Karpas-422 (cell line): ENCODE data around the gene ZNF441. TPM values are rescaled to one million over a fixed set of nuclear protein-coding genes. Genes with fewer than 3 reads are reported as not detected.
A peak's percentile ranks its signal among the peaks of the same experiment; 100 is the strongest.

Experiments
- DNase-seq: peaks from one replicate; pipeline ENCODE4 v3.0.0-alpha.2; 2015
- H2AFZ ChIP-seq: fragments of 200-600 bp; sonication (generic); 2 replicates; pipeline ENCODE4 v1.6.1; 2014; ENCODE audit warnings: antibody characterized with exemption, low read length, mixed read lengths
- H3K27ac ChIP-seq: fragments of 200-600 bp; sonication (generic); 2 replicates; pipeline ENCODE4 v1.5.1; 2014; ENCODE audit warnings: mild to moderate bottlenecking, low read length, moderate library complexity
- H3K27me3 ChIP-seq: fragments of 200-600 bp; sonication (generic); 2 replicates; pipeline ENCODE4 v1.6.1; 2014; ENCODE audit warnings: low read length, mixed read lengths
- H3K36me3 ChIP-seq: fragments of 200-600 bp; sonication (generic); 2 replicates; pipeline ENCODE4 v1.6.1; 2014; ENCODE audit warnings: low read length, mixed read lengths; ENCODE audit not compliant: insufficient read depth
- H3K4me1 ChIP-seq: fragments of 200-600 bp; sonication (generic); 2 replicates; pipeline ENCODE4 v1.6.1; 2014; ENCODE audit warnings: mild to moderate bottlenecking, low read length, mixed read lengths
- H3K4me2 ChIP-seq: fragments of 200-600 bp; sonication (generic); 2 replicates; pipeline ENCODE4 v1.6.1; 2014; ENCODE audit warnings: low read length, low read depth, mild to moderate bottlenecking; ENCODE audit not compliant: poor library complexity, severe bottlenecking
- H3K4me3 ChIP-seq: fragments of 200-600 bp; sonication (generic); 2 replicates; pipeline ENCODE4 v1.5.1; 2014; ENCODE audit warnings: mild to moderate bottlenecking, antibody characterized with exemption, low read length, mixed read lengths
- H3K79me2 ChIP-seq: fragments of 200-600 bp; sonication (generic); 2 replicates; pipeline ENCODE4 v1.6.1; 2014; ENCODE audit warnings: mild to moderate bottlenecking, low read length, mixed read lengths
- H3K9ac ChIP-seq: fragments of 200-600 bp; sonication (generic); 2 replicates; pipeline ENCODE4 v1.6.0; 2014; ENCODE audit warnings: low read length
- H3K9me2 ChIP-seq: fragments of 200-600 bp; sonication (generic), shearing (Covaris generic); replicated peaks from 2 replicates; pipeline ENCODE4 v1.6.0; 2014; ENCODE audit warnings: mild to moderate bottlenecking, low read length, moderate library complexity; ENCODE audit not compliant: insufficient read depth
- H3K9me3 ChIP-seq: fragments of 300-700, 200-600 bp; sonication (generic); 2 replicates; pipeline ENCODE4 v1.6.1; 2014; ENCODE audit warnings: low read length, mixed read lengths
- H4K20me1 ChIP-seq: fragments of 200-600 bp; sonication (generic); 2 replicates; pipeline ENCODE4 v1.6.1; 2014; ENCODE audit warnings: mild to moderate bottlenecking, antibody characterized with exemption, low read length, low read depth; ENCODE audit not compliant: insufficient read depth
- total RNA-seq: library from RNA; depleted of rRNA; stranded (reverse); fragments of >200 nt; shearing (Covaris generic); gene quantifications from 2 replicates; pipeline ENCODE4 v1.2.3, GENCODE V29; 2014; ENCODE audit warnings: low replicate concordance

The ZNF441 gene
- total RNA-seq, 1 experiment from 2014 or later: 16.4 TPM

DNA sequence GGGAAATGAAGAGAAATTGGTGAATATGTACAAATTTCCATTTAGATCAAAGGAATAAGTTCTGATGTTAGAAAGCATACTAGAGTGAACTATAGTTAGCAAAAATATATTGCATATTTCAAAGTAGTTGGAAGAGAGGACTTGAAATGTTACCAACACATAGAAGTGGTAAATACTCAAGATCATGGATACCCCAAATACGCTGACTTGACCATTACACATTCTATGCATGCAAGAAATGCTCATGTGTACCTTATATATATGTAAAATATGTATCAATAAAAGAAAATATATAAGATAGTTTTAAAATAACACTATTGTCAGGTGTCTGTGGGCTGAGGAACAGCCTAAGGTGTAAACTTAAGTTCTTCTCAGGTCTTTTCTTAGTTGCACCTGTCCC lies 17.0 kb downstream of the ZNF441 start:
- no peaks in the 10 kb centered on the region for H3K4me1 ChIP-seq
- H3K79me2 ChIP-seq: no peaks in the 10 kb centered on the region
- H3K4me2 ChIP-seq: no peak overlapping the region
- no peak for DNase-seq
- no peak overlapping the region for H3K9ac ChIP-seq
- no peaks in the 10 kb centered on the region for H4K20me1 ChIP-seq
- no peak overlapping the region for H2AFZ ChIP-seq
- H3K9me3 ChIP-seq: peaks cover 52% of the 10 kb centered on the region
- H3K27me3 ChIP-seq: no peaks in the 10 kb centered on the region
- H3K36me3 ChIP-seq: peaks cover 42% of the 10 kb centered on the region
- no peak overlapping the region for H3K27ac ChIP-seq
- no peak overlapping the region for H3K4me3 ChIP-seq
- H3K9me2 ChIP-seq: no peaks in the 10 kb centered on the region

- Histone ChIP-seq H2AFZ (no peak overlapping the region), H3K4me3 (no peak overlapping the region), H3K4me2 (no peak overlapping the region), H3K9me3 (peaks cover 53% of the 10 kb centered on the region), H3K36me3 (peaks cover 38% of the 10 kb centered on the region), H3K9ac (no peak overlapping the region), H3K27me3 (no peaks in the 10 kb centered on the region), H3K9me2 (no peaks in the 10 kb centered on the region), H3K27ac (no peak overlapping the region), H3K79me2 (no peaks in the 10 kb centered on the region), H3K4me1 (no peaks in the 10 kb centered on the region), H4K20me1 (no peaks in the 10 kb centered on the region)
- no peak for DNase-seq
Observed at GRCh38 chr19:11784356-11784755, 17.6 kb downstream of the ZNF441 start.

DNA sequence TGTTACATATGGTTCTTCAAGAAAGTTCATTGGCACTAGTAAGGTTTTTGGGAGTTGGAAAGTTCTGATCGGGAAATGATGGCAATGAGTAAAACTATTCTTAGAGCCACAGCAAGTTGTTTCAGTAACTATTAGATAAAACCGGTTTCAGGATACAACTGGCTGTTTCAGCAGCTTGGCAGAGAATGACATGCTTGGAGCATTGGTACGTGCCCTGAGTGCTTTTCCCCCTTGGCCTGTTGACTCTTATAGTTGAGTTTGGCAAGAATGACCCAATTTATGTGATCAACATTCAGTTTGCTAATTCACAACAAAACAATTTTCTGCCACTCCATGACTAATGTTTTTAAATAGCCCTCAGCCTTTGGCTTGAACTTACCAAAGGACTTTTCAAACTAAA lies 20.7 kb downstream of the ZNF441 start:
- Histone ChIP-seq H3K9ac (no peak overlapping the region), H2AFZ (no peak overlapping the region), H3K9me2 (no peaks in the 10 kb centered on the region), H3K4me2 (no peak overlapping the region), H3K36me3 (peaks cover 10% of the 10 kb centered on the region), H3K4me3 (no peak overlapping the region), H3K79me2 (no peaks in the 10 kb centered on the region), H4K20me1 (no peaks in the 10 kb centered on the region), H3K4me1 (no peaks in the 10 kb centered on the region), H3K27me3 (no peaks in the 10 kb centered on the region), H3K27ac (no peak overlapping the region), H3K9me3 (peaks cover 31% of the 10 kb centered on the region)
- no peak for DNase-seq

GRCh38 chr19:11792942-11793341 lies 26.1 kb downstream of the ZNF441 start:
- Histone ChIP-seq H3K4me2 (no peak overlapping the region), H3K79me2 (no peaks in the 10 kb centered on the region), H3K9me3 (peaks cover 6% of the 10 kb centered on the region; the same call in 1 of the 2 replicates), H4K20me1 (no peaks in the 10 kb centered on the region), H3K4me1 (peaks cover 18% of the 10 kb centered on the region), H3K9me2 (no peaks in the 10 kb centered on the region), H3K36me3 (no peaks in the 10 kb centered on the region), H2AFZ (no peak overlapping the region), H3K4me3 (no peak overlapping the region), H3K9ac (no peak overlapping the region), H3K27me3 (no peaks in the 10 kb centered on the region), H3K27ac (no peak overlapping the region)
- DNase-seq: no peak

- peaks cover 26% of the 10 kb centered on the region for H3K4me1 ChIP-seq
- no peaks in the 10 kb centered on the region for H4K20me1 ChIP-seq
- H3K9me3 ChIP-seq: 0 out of 2 replicates have a peak, but pooled peaks cover 4% of the 10 kb centered on the region
- no peak overlapping the region for H3K27ac ChIP-seq
- H3K4me2 ChIP-seq: peak overlapping the region; percentile 93
- 0 out of 2 replicates have a peak overlapping the region, but pooled peaks have one; percentile 73 for H2AFZ ChIP-seq
- no peaks in the 10 kb centered on the region for H3K79me2 ChIP-seq
- peak overlapping the region; percentile 77 for H3K4me3 ChIP-seq
- no peaks in the 10 kb centered on the region for H3K36me3 ChIP-seq
- DNase-seq: peak; percentile 94
- H3K9me2 ChIP-seq: no peaks in the 10 kb centered on the region
- no peaks in the 10 kb centered on the region for H3K27me3 ChIP-seq
- peak overlapping the region; percentile 44 for H3K9ac ChIP-seq
Observed at GRCh38 chr19:11797491-11797890, 30.7 kb downstream of the ZNF441 start.

DNA sequence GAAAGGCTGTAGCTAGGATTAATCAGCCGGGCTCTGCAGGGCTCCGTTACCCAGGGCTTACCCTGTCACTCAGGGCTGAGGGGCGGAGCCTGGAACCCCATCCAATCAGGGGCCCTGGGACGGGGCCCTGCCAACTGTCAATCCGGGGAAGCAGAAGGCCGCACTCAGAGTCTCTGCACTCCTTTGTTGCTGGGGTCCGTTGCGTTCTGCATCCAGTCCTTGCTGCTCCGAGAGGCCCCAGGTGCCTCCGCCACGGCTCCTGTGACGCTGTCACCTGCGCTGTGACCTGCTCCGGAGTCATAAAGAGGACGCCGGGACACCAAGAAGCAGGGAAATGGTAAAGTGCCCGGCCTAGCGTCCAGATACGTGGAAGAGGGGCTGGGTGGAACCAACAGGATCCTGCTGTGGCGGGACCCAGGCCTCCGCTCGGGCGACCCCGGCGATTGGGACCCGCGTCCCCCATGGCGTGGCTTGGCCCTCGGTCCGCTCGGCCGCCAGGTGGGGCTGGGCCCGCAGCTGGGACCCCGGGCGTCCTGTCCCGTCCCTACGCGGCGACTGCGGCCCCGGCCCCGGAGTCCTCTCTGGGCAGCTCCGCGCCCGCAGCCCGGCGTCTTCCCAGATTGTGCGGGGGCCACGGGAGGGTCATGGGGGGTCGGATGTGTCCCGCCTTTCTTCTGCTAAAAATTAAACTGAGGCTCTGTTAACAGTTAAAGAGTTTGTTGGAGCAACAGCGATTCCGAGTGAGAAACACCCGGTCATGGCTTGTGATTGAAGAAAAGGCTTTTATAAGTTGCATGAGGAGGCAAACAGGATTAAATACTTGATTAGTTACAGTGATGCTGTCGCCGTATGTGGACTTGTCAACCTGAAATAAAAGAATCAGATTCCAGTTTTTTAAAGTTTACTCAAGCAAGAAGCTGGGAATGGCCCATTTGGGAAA lies 31.9 kb downstream of the ZNF441 start, which contains the start of gene ZNF491:
Gene ZNF491, plus strand, starts transcription at position 133 of the 940 bp plus-strand sequence. CDS start 7,431 bp downstream, outside the sequence.
- H3K27me3 ChIP-seq: no peaks in the 10 kb centered on the region
- H3K27ac ChIP-seq: no peak within 1 kb of the TSS
- peaks cover 26% of the 10 kb centered on the region for H3K4me1 ChIP-seq
- peak within 1 kb of the TSS; percentile 93 for H3K4me2 ChIP-seq
- peak within 1 kb of the TSS; percentile 87 for H2AFZ ChIP-seq
- peak; percentile 97 for DNase-seq
- H3K9me3 ChIP-seq: 0 out of 2 replicates have a peak, but pooled peaks cover 6% of the 10 kb centered on the region
- H4K20me1 ChIP-seq: no peaks in the 10 kb centered on the region
- peak within 1 kb of the TSS; percentile 78 for H3K9ac ChIP-seq
- H3K9me2 ChIP-seq: no peaks in the 10 kb centered on the region
- no peaks in the 10 kb centered on the region for H3K36me3 ChIP-seq
- H3K4me3 ChIP-seq: peak within 1 kb of the TSS; percentile 77
- no peaks in the 10 kb centered on the region for H3K79me2 ChIP-seq

DNA sequence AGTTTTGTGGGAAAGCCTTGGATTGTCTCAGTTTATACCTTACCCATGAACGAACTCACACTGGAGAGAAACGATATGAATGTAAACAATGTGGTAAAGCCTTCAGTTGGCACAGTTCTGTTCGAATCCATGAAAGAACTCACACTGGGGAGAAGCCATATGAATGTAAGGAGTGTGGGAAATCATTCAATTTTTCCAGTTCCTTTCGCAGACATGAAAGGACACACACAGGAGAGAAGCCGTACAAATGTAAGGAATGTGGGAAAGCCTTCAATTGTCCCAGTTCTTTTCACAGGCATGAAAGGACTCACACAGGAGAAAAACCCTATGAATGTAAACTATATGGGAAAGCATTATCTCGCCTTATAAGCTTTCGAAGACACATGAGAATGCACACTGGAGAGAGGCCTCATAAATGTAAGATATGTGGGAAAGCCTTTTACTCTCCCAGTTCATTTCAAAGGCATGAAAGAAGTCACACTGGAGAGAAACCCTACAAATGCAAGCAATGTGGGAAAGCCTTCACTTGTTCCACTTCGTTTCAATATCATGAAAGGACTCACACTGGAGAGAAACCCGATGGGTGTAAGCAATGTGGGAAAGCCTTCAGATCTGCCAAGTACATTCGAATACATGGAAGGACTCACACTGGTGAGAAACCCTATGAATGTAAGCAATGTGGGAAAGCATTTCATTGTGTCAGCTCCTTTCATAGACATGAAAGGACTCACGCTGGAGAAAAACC lies 39.7 kb downstream of the ZNF441 start:
- no peak for DNase-seq
- Histone ChIP-seq H3K4me1 (no peaks in the 10 kb centered on the region), H3K4me2 (no peak overlapping the region), H3K36me3 (peaks cover 12% of the 10 kb centered on the region; the same call in 1 of the 2 replicates), H3K4me3 (no peak overlapping the region), H2AFZ (no peak overlapping the region), H3K9me3 (peaks cover 32% of the 10 kb centered on the region), H3K9me2 (no peaks in the 10 kb centered on the region), H3K9ac (no peak overlapping the region), H3K79me2 (no peaks in the 10 kb centered on the region), H4K20me1 (no peaks in the 10 kb centered on the region), H3K27ac (no peak overlapping the region), H3K27me3 (no peaks in the 10 kb centered on the region)

DNA sequence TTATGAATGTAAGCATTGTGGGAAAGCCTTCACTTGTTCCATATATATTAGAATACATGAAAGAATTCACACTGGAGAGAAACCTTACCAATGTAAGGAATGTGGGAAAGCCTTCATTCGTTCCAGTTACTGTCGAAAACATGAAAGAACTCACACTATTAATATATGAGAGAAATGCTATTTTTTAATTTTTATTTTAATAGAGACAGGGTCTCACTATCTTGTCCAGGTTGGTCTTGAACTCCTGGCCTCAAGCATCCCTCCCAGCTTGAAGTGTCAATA lies 40.2 kb downstream of the ZNF441 start:
- Histone ChIP-seq H4K20me1 (no peaks in the 10 kb centered on the region), H3K9ac (no peak overlapping the region), H3K79me2 (no peaks in the 10 kb centered on the region), H3K9me3 (peaks cover 31% of the 10 kb centered on the region), H3K27ac (no peak overlapping the region), H3K9me2 (no peaks in the 10 kb centered on the region), H2AFZ (no peak overlapping the region), H3K36me3 (peaks cover 12% of the 10 kb centered on the region; the same call in 1 of the 2 replicates), H3K4me1 (no peaks in the 10 kb centered on the region), H3K4me3 (no peak overlapping the region), H3K4me2 (no peak overlapping the region), H3K27me3 (no peaks in the 10 kb centered on the region)
- no peak for DNase-seq
